Heart left ventricle (tissue), 13 donors: ENCODE measurements around the gene SDHC.

ENCODE experiments used
- POLR2A ChIP-seq, 2 donors: fragments of 450-650 bp; IDR thresholded peaks; one replicate each; pipeline ENCODE4 v1.6.1; 2017; ENCODE audit warnings: antibody characterized with exemption in 2 of 2, mild to moderate bottlenecking in 2 of 2, moderate library complexity in 2 of 2
- TF ChIP-seq, protein P1 (sequence below), 12 donors: fragments of 200-600 bp; sonication (generic) in 4 of 12; IDR thresholded peaks; one replicate each; pipeline versions ENCODE4 v1.5.0 to v1.8.0; 2018 to 2022; ENCODE audit warnings: antibody characterized with exemption in 12 of 12, mild to moderate bottlenecking in 5 of 12
- donor health status: ischemic (EF 13 %, LVEDD 7.1; RV severe dilation, severe dysfunction).
- donor health status: DM: no; HTN: yes; CAD: no.
- donor health status: DM: no; HTN: no; CAD: no.
- donor health status: ischemic (EF 25% LVEDD 6.9; RV normal size, moderate dysfunction).
- donor health status: ischemic (EF 25% LVEDD 5.7; RV mildly dilated, moderate dysfunction).
- donor health status: ischemic (EF 35%, LVEDD 5.7; RV mildly dilated, moderate dysfunction).
- donor health status: nonischemic (EF 11% LVEDD 7.7; RV severe dilation, severe dysfunction).
- donor health status: DM: yes; HTN: yes; CAD: no.
- donor health status: PGD.
- donor health status: ischemic (EF 29% LVEDD 5.4; RV normal size, mild dysfunction).
- donor health status: nonischemic (EF 23%, LVEDD 6.1; RV moderate dilation, normal function).

DNA sequence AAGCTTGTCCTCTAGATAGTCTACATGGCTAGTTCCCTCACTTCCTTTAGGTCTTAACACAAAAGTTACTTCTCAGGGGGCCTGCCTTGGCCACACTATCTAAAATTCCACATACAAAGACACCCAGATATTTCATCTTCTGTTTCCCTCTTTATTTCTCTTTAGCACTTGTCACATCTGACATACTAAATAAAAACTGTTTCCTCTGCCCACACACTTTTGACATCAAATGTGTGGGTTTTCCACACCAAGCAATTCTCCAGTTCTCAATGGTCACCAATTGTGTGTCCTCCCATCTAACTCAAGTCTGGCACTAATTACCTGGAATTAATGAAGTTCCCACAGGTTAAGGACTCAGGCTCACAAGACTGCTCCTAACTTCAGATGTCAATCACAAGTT is 79.0 kb downstream of the SDHC start:
- TF ChIP-seq, protein P1, sequence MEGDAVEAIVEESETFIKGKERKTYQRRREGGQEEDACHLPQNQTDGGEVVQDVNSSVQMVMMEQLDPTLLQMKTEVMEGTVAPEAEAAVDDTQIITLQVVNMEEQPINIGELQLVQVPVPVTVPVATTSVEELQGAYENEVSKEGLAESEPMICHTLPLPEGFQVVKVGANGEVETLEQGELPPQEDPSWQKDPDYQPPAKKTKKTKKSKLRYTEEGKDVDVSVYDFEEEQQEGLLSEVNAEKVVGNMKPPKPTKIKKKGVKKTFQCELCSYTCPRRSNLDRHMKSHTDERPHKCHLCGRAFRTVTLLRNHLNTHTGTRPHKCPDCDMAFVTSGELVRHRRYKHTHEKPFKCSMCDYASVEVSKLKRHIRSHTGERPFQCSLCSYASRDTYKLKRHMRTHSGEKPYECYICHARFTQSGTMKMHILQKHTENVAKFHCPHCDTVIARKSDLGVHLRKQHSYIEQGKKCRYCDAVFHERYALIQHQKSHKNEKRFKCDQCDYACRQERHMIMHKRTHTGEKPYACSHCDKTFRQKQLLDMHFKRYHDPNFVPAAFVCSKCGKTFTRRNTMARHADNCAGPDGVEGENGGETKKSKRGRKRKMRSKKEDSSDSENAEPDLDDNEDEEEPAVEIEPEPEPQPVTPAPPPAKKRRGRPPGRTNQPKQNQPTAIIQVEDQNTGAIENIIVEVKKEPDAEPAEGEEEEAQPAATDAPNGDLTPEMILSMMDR (IDR thresholded peaks at IDR 0.05) = no peak
- no peak for TF ChIP-seq POLR2A (IDR thresholded peaks at IDR 0.05)
